HepG2 (cell line): ENCODE measurements around the gene ASTN1.

Source experiments
- CREB3 ChIP-seq: sonication (generic); formaldehyde crosslinking; IDR thresholded peaks from 2 replicates; pipeline ENCODE4 v1.5.0; 2020; ENCODE audit warnings: missing genetic modification reagents
- ZNF570 ChIP-seq: sonication (generic); formaldehyde crosslinking; IDR thresholded peaks from 2 replicates; pipeline ENCODE4 v1.4.0; 2020; ENCODE audit warnings: mild to moderate bottlenecking, missing genetic modification reagents, borderline replicate concordance

DNA sequence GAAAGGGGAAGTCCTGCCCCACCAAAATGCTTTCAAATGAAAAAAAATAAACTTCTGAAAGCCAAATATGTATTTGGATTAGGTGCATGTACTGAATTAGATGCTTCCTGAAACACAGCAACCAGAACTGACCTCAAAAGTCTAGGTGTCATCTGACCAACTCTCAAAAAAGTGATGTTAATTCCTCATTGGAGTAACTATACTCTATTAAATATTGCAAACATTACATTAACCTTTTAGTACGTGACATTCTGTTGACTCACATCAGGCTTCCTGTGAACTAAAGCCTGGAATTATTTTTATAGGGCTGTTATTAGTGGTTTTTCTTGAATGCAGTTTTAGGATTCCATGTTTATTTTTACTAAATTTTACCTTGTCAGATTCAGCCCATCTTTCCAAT, 73.5 kb downstream of the ASTN1 start:
- TF ChIP-seq CREB3 (CRISPR knock-in tag) (no peak), ZNF570 (no peak)
